GM12878 (cell line): ENCODE results near the gene MAN2A2. TPM values are rescaled to one million over a fixed set of nuclear protein-coding genes. Genes with fewer than 3 reads are reported as not detected.
A peak's percentile ranks its signal among the peaks of the same experiment; 100 is the strongest.

Experiments
- ATAC-seq: fragments of 200-7000 bp; cut with Tn5 transposase; 3 replicates; pipeline ENCODE4 v1.9.1; 2020; ENCODE audit warnings: mild to moderate bottlenecking, moderate library complexity
- BruUV-seq: library from RNA; stranded (reverse); fragments of 400-500 nt; replicated peaks from 2 replicates; lab custom pipeline; 2021; lab: Mats Ljungman, UMichigan
- CTCF ChIA-PET: fragments of 300-600 bp; sonication (Branson Sonifier 250); formaldehyde crosslinking; extraction: SDS; loops from one replicate; lab custom pipeline; 2021; ENCODE audit warnings: inconsistent platforms; lab: Yijun Ruan, JAX
- POLR2A ChIA-PET: fragments of 350-600 bp; formaldehyde crosslinking; extraction: SDS; loops from one replicate; lab custom pipeline; 2021; ENCODE audit warnings: inconsistent platforms; lab: Charles Lee
- RAD21 ChIA-PET: fragments of 300-600 bp; sonication (Branson Sonifier 250); formaldehyde crosslinking; loops from one replicate; lab custom pipeline; 2023; ENCODE audit warnings: antibody characterized with exemption; ENCODE audit not compliant: unreplicated experiment; lab: Charles Lee
- SMC1A ChIA-PET: fragments of 300-600 bp; sonication (Branson Sonifier 250); formaldehyde crosslinking; loops from one replicate; lab custom pipeline; 2023; ENCODE audit not compliant: unreplicated experiment, uncharacterized antibody; lab: Charles Lee
- DNase-seq: peaks from one replicate; pipeline ENCODE4 v3.0.0-alpha.2; 2011; ENCODE audit warnings: low read depth, low spot score
- FAIRE-seq: peaks from 3 replicates; lab custom pipeline; 2011; peaks lifted over from hg19 to GRCh38; lab: Jason Lieb, UNC
- H2AFZ ChIP-seq: 2 replicates; pipeline ENCODE4 v1.6.0; 2011; ENCODE audit warnings: low read depth, low read length, control low read depth; ENCODE audit not compliant: control insufficient read depth
- H3K27ac ChIP-seq: 2 replicates; pipeline ENCODE4 v1.5.1; 2011; ENCODE audit warnings: control low read depth; ENCODE audit not compliant: control insufficient read depth, insufficient read depth
- H3K27me3 ChIP-seq, 2 experiments: replicated peaks in 1 of 2; 2 replicates each; pipeline versions ENCODE4 v1.6.0 to v1.6.1; 2011; ENCODE audit warnings: low read length in 1 of 2; ENCODE audit not compliant: control insufficient read depth in 2 of 2, insufficient read depth in 2 of 2
- H3K36me3 ChIP-seq, 2 experiments: 2 replicates each; pipeline ENCODE4 v1.5.1; 2011; ENCODE audit warnings: low read length in 1 of 2; ENCODE audit not compliant: control insufficient read depth in 2 of 2, insufficient read depth in 2 of 2
- H3K4me1 ChIP-seq: 2 replicates; pipeline ENCODE4 v1.6.1; 2011; ENCODE audit warnings: mild to moderate bottlenecking, low read length, moderate library complexity, mixed read lengths; ENCODE audit not compliant: control insufficient read depth, insufficient read depth
- H3K4me2 ChIP-seq: 2 replicates; pipeline ENCODE4 v1.6.0; 2011; ENCODE audit warnings: control low read depth; ENCODE audit not compliant: control insufficient read depth, insufficient read depth
- H3K4me3 ChIP-seq: fragments of 200-600 bp; sonication (generic); 2 replicates; pipeline ENCODE4 v1.5.1; 2016
- H3K79me2 ChIP-seq: 2 replicates; pipeline ENCODE4 v1.6.0; 2011; ENCODE audit warnings: low read length; ENCODE audit not compliant: control insufficient read depth, insufficient read depth
- H3K9ac ChIP-seq: 2 replicates; pipeline ENCODE4 v1.8.0; 2011; ENCODE audit warnings: low read length, control low read depth, mixed read lengths; ENCODE audit not compliant: control insufficient read depth, insufficient read depth
- H3K9me3 ChIP-seq: replicated peaks from 3 replicates; pipeline ENCODE4 v1.5.1; 2011; ENCODE audit warnings: mild to moderate bottlenecking, low read length; ENCODE audit not compliant: control insufficient read depth, insufficient read depth
- H4K20me1 ChIP-seq: 2 replicates; pipeline ENCODE4 v1.6.0; 2011; ENCODE audit not compliant: control insufficient read depth, insufficient read depth
- BACH1 ChIP-seq: fragments of 450-650 bp; IDR thresholded peaks from 2 replicates; pipeline ENCODE4 v1.6.1; 2017; ENCODE audit warnings: mild to moderate bottlenecking, borderline replicate concordance
- BCLAF1 ChIP-seq: fragments of 450-650 bp; IDR thresholded peaks from 2 replicates; pipeline ENCODE4 v1.6.1; 2017; ENCODE audit warnings: antibody characterized with exemption, mild to moderate bottlenecking, moderate library complexity
- KDM1A ChIP-seq: fragments of 200-600 bp; sonication (generic); IDR thresholded peaks from 2 replicates; pipeline ENCODE4 v1.6.1; 2016; ENCODE audit warnings: borderline replicate concordance
- LARP7 ChIP-seq: fragments of 450-650 bp; IDR thresholded peaks from 2 replicates; pipeline ENCODE4 v1.6.1; 2017; ENCODE audit warnings: mild to moderate bottlenecking
- MLLT1 ChIP-seq: fragments of 450-650 bp; IDR thresholded peaks from 2 replicates; pipeline ENCODE4 v1.6.1; 2016; ENCODE audit warnings: mild to moderate bottlenecking
- MTA2 ChIP-seq: fragments of 450-650 bp; IDR thresholded peaks from 2 replicates; pipeline ENCODE4 v1.6.1; 2016; ENCODE audit warnings: low read depth, mild to moderate bottlenecking, moderate library complexity
- STAT1 ChIP-seq: fragments of 450-650 bp; conservative IDR thresholded peaks from 2 replicates; pipeline ENCODE4 v1.6.1; 2014; ENCODE audit warnings: antibody characterized with exemption, mild to moderate bottlenecking
- YY1 ChIP-seq: IDR thresholded peaks from 2 replicates; pipeline ENCODE4 v1.6.1; 2011; ENCODE audit warnings: low read depth, mild to moderate bottlenecking, low read length
- ZNF384 ChIP-seq: IDR thresholded peaks from 2 replicates; pipeline ENCODE4 v1.6.1; 2012; ENCODE audit warnings: low read depth, mild to moderate bottlenecking, low read length, improper control_type of control experiment, borderline replicate concordance
- ZZZ3 ChIP-seq: IDR thresholded peaks from 2 replicates; pipeline ENCODE4 v1.6.1; 2011; ENCODE audit warnings: low read depth; ENCODE audit not compliant: control insufficient read depth, insufficient read length
- WGBS: methylation state at CpG from one replicate; pipeline ENCODE4 v1.1.6; 2016; ENCODE audit warnings: low lambda C conversion rate; ENCODE audit not compliant: insufficient replicate concordance, insufficient coverage; ENCODE audit errors: missing lambda C conversion rate; 5-methylcytosine and 5-hydroxymethylcytosine counted together
- in situ Hi-C: fragments of 300-500 bp; cut with MboI; formaldehyde crosslinking; loops from 9 replicates; pipeline ENCODE4 v1.14.3; 2018; ENCODE audit warnings: mixed read lengths
- intact Hi-C: fragments of 100-400 bp; cut with micrococcal nuclease; formaldehyde crosslinking; loops from one replicate; pipeline ENCODE4 v1.14.2; 2022; ENCODE audit not compliant: unreplicated experiment
- polyA plus RNA-seq, 11 experiments: library from polyadenylated mRNA; depleted of rRNA in 4 of 11; unstranded in 6 of 11; stranded (reverse) in 5 of 11; fragments of >200 nt; fragmentation: Nextera tagmentation in 4 of 11; fragmentation: Illumina TruSeq in 1 of 11; extraction: Ambion mirVana in 4 of 11; extraction: Trizol in 1 of 11; gene quantifications; 1 replicate in 1 of 11; 2 replicates in 10 of 11; pipeline versions ENCODE4 v1.2.1 to v1.2.3, GENCODE V29; 2011 to 2016; ENCODE audit warnings: inconsistent platforms in 2 of 11, missing spikeins in 2 of 11, low read depth in 1 of 11
- total RNA-seq, 4 experiments: library from RNA; depleted of rRNA in 3 of 4; stranded (reverse); fragments of >200 nt in 3 of 4; fragmentation: Illumina TruSeq in 1 of 4; extraction: Trizol in 1 of 4; gene quantifications; 2 replicates each; pipeline versions ENCODE4 v1.2.1 to v1.2.3, GENCODE V29; 2013 to 2021
- TF ChIP-seq, protein P1 (sequence below): fragments of 150-350 bp; IDR thresholded peaks from 2 replicates; pipeline ENCODE4 v1.6.1; 2016; ENCODE audit warnings: low read depth, low read length

Gene MAN2A2
- total and polyA plus RNA-seq, 10 of the 15 experiments (the other 5 are each of a cell fraction or from before 2014, with no cell fraction given), result 4.2 to 79.4 (median 23.2) TPM

GRCh38 chr15:90906181-90906849, 3.2 kb downstream of the MAN2A2 start:
- ChIA-PET RAD21 (interaction anchor here (9.2 kb wide), 1 partner anchor 26 kb away, joined by 193 read pairs; the partner anchor contains the start of genes HDDC3 and UNC45A), SMC1A (interaction anchor here (1.4 to 12.3 kb wide), 2 partner anchors 17 to 26 kb away, joined by 3 to 225 read pairs; partner anchors contain the start of genes HDDC3 and UNC45A), CTCF (interaction anchor here (15.1 kb wide), 1 partner anchor 23 kb away, joined by 480 read pairs; the partner anchor contains the start of genes HDDC3 and UNC45A), POLR2A (interaction anchor here (7.6 kb wide), 1 partner anchor 26 kb away, joined by 113 read pairs; the partner anchor contains the start of genes HDDC3 and UNC45A)
- Histone ChIP-seq H3K36me3 (peaks cover 18 to 40% of the 10 kb centered on the region in 2 experiments), H2AFZ (no peak overlapping the region), H3K79me2 (peaks cover 18% of the 10 kb centered on the region), H3K9me3 (no peaks in the 10 kb centered on the region), H3K9ac (no peak overlapping the region), H3K4me2 (no peak overlapping the region), H3K27me3 (no peaks in the 10 kb centered on the region), H4K20me1 (no peaks in the 10 kb centered on the region; the same call in 1 of the 2 replicates), H3K4me3 (no peak overlapping the region), H3K4me1 (peaks cover 10% of the 10 kb centered on the region), H3K27ac (no peak overlapping the region)
- DNase-seq, result no peak
- 97% methylated on average over 11 of the region's 11 CpGs for WGBS
- BruUV-seq, result TSS peak; percentile 27
- intact Hi-C loops, result no loop called here
- FAIRE-seq, result no peak
- no peak for ATAC-seq
- in situ Hi-C loops, result no loop called here
- TF ChIP-seq MTA2 (no peak), MLLT1 (no peak), STAT1 (no peak), ZZZ3 (no peak), ZNF384 (no peak), BCLAF1 (no peak), KDM1A (no peak), YY1 (no peak), LARP7 (no peak), BACH1 (no peak)
- TF ChIP-seq, protein P1, sequence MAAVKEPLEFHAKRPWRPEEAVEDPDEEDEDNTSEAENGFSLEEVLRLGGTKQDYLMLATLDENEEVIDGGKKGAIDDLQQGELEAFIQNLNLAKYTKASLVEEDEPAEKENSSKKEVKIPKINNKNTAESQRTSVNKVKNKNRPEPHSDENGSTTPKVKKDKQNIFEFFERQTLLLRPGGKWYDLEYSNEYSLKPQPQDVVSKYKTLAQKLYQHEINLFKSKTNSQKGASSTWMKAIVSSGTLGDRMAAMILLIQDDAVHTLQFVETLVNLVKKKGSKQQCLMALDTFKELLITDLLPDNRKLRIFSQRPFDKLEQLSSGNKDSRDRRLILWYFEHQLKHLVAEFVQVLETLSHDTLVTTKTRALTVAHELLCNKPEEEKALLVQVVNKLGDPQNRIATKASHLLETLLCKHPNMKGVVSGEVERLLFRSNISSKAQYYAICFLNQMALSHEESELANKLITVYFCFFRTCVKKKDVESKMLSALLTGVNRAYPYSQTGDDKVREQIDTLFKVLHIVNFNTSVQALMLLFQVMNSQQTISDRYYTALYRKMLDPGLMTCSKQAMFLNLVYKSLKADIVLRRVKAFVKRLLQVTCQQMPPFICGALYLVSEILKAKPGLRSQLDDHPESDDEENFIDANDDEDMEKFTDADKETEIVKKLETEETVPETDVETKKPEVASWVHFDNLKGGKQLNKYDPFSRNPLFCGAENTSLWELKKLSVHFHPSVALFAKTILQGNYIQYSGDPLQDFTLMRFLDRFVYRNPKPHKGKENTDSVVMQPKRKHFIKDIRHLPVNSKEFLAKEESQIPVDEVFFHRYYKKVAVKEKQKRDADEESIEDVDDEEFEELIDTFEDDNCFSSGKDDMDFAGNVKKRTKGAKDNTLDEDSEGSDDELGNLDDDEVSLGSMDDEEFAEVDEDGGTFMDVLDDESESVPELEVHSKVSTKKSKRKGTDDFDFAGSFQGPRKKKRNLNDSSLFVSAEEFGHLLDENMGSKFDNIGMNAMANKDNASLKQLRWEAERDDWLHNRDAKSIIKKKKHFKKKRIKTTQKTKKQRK, result no peak
